ENCODE data around the gene CDHR4. TPM values are rescaled to one million over a fixed set of nuclear protein-coding genes. Genes with fewer than 3 reads are reported as not detected.
A peak's percentile ranks its signal among the peaks of the same experiment; 100 is the strongest.

The CDHR4 gene
- total and polyA plus RNA-seq, 2 experiments from 2014 or later: not detected

GRCh38 chr3:49802719-49803464 is 3.2 kb upstream of the CDHR4 start, which contains the start of gene INKA1:
INKA1 (plus strand) TSS chr3:49803261; CDS start chr3:49803393, 132 bp downstream.
- H3K27me3 ChIP-seq (replicated peaks; ENCODE audit: insufficient read depth): no peaks in the 10 kb centered on the region
- H3K79me2 ChIP-seq (ENCODE audit: insufficient read depth): no peaks in the 10 kb centered on the region
- 0 out of 2 replicates have a peak, but pooled peaks cover 3% of the 10 kb centered on the region for H3F3A ChIP-seq (ENCODE audit: insufficient read depth)
- 1% methylated on average over 42 to 61 of the region's 71 CpGs for WGBS, 2 experiments (ENCODE audit: low coverage in 1 of 2, low lambda C conversion rate in 2 of 2, missing lambda C conversion rate in 2 of 2)
- DNase-seq: peak; percentile 95
- H3K27ac ChIP-seq: peak within 1 kb of the TSS; percentile 65
- in situ Hi-C loops (cut with MboI): no loop called here
- peak within 1 kb of the TSS; percentile 96 for H3K4me3 ChIP-seq
- TF ChIP-seq EZH2 (IDR thresholded peaks at IDR 0.05; ENCODE audit: insufficient read depth, poor library complexity, severe bottlenecking) (no peak), EZH2phosphoT487 (IDR thresholded peaks at IDR 0.05; ENCODE audit: insufficient read depth, low read depth) (no peak)
- peaks cover 30% of the 10 kb centered on the region for H3K4me1 ChIP-seq (ENCODE audit: insufficient read depth)
- H3K4me2 ChIP-seq (ENCODE audit: unreplicated experiment): peak within 1 kb of the TSS; percentile 91
- H3K9me3 ChIP-seq (ENCODE audit: low read depth): no peaks in the 10 kb centered on the region
- H3K36me3 ChIP-seq (ENCODE audit: low read depth): no peaks in the 10 kb centered on the region
- H3K9me2 ChIP-seq (ENCODE audit: insufficient read depth): no peaks in the 10 kb centered on the region
- peak within 1 kb of the TSS; percentile 83 for H3K9ac ChIP-seq
- H2AFZ ChIP-seq: peak within 1 kb of the TSS; percentile 97
- no peaks in the 10 kb centered on the region for H4K20me1 ChIP-seq (ENCODE audit: insufficient read depth)

GRCh38 chr3:49801160-49801559 is 1.5 kb upstream of the CDHR4 start:
- no peaks in the 10 kb centered on the region for H3K9me2 ChIP-seq (ENCODE audit: insufficient read depth)
- WGBS, 2 experiments (ENCODE audit: low coverage in 1 of 2, low lambda C conversion rate in 2 of 2, missing lambda C conversion rate in 2 of 2): 77 to 79% methylated on average over 2 of the region's 2 CpGs
- no peaks in the 10 kb centered on the region for H3K9me3 ChIP-seq (ENCODE audit: low read depth)
- H3K27me3 ChIP-seq (replicated peaks; ENCODE audit: insufficient read depth): no peaks in the 10 kb centered on the region
- no peaks in the 10 kb centered on the region for H4K20me1 ChIP-seq (ENCODE audit: insufficient read depth)
- no peak overlapping the region for H3K4me2 ChIP-seq (ENCODE audit: unreplicated experiment)
- DNase-seq: no peak
- H3K79me2 ChIP-seq (ENCODE audit: insufficient read depth): no peaks in the 10 kb centered on the region
- no peak overlapping the region for H3K4me3 ChIP-seq
- no peak overlapping the region for H3K9ac ChIP-seq
- H3K36me3 ChIP-seq (ENCODE audit: low read depth): no peaks in the 10 kb centered on the region
- no peak overlapping the region for H2AFZ ChIP-seq
- no peak for TF ChIP-seq EZH2phosphoT487 (IDR thresholded peaks at IDR 0.05; ENCODE audit: insufficient read depth, low read depth)
- no peak for TF ChIP-seq EZH2 (IDR thresholded peaks at IDR 0.05; ENCODE audit: insufficient read depth, poor library complexity, severe bottlenecking)
- H3F3A ChIP-seq (ENCODE audit: insufficient read depth): 0 out of 2 replicates have a peak, but pooled peaks cover 3% of the 10 kb centered on the region
- in situ Hi-C loops (cut with MboI): no loop called here
- H3K27ac ChIP-seq: no peak overlapping the region
- H3K4me1 ChIP-seq (ENCODE audit: insufficient read depth): peaks cover 30% of the 10 kb centered on the region

- no peaks in the 10 kb centered on the region for H3K79me2 ChIP-seq (ENCODE audit: insufficient read depth)
- H3K4me3 ChIP-seq: no peak overlapping the region
- no peaks in the 10 kb centered on the region for H3K36me3 ChIP-seq (ENCODE audit: low read depth)
- H3K9ac ChIP-seq: peak overlapping the region; percentile 56
- no peaks in the 10 kb centered on the region for H3K9me2 ChIP-seq (ENCODE audit: insufficient read depth)
- H2AFZ ChIP-seq: peak overlapping the region; percentile 61
- H3K4me1 ChIP-seq (ENCODE audit: insufficient read depth): peaks cover 16% of the 10 kb centered on the region; the same call in 1 of the 2 replicates
- H3K4me2 ChIP-seq (ENCODE audit: unreplicated experiment): no peak overlapping the region
- H4K20me1 ChIP-seq (ENCODE audit: insufficient read depth): no peaks in the 10 kb centered on the region
- H3K27me3 ChIP-seq (replicated peaks; ENCODE audit: insufficient read depth): no peaks in the 10 kb centered on the region
- peak overlapping the region; percentile 71 for H3K27ac ChIP-seq
- no peak for DNase-seq
- no peak for TF ChIP-seq EZH2phosphoT487 (IDR thresholded peaks at IDR 0.05; ENCODE audit: insufficient read depth, low read depth)
- no peak for TF ChIP-seq EZH2 (IDR thresholded peaks at IDR 0.05; ENCODE audit: insufficient read depth, poor library complexity, severe bottlenecking)
- 0 out of 2 replicates have a peak, but pooled peaks cover 3% of the 10 kb centered on the region for H3F3A ChIP-seq (ENCODE audit: insufficient read depth)
- no peaks in the 10 kb centered on the region for H3K9me3 ChIP-seq (ENCODE audit: low read depth)
- in situ Hi-C loops (cut with MboI): no loop called here
- WGBS, 2 experiments (ENCODE audit: low coverage in 1 of 2, low lambda C conversion rate in 2 of 2, missing lambda C conversion rate in 2 of 2): 60 to 83% methylated on average over 1 of the region's 1 CpG
Measured at GRCh38 chr3:49799105-49799504, 568 bp downstream of the CDHR4 start.

GRCh38 chr3:49794926-49795905 is 4.5 kb downstream of the CDHR4 start:
- no peak overlapping the region for H3K27ac ChIP-seq
- no peak overlapping the region for H2AFZ ChIP-seq
- H4K20me1 ChIP-seq (ENCODE audit: insufficient read depth): no peaks in the 10 kb centered on the region
- no peak for TF ChIP-seq EZH2 (IDR thresholded peaks at IDR 0.05; ENCODE audit: insufficient read depth, poor library complexity, severe bottlenecking)
- TF ChIP-seq EZH2phosphoT487 (IDR thresholded peaks at IDR 0.05; ENCODE audit: insufficient read depth, low read depth): no peak
- H3K4me1 ChIP-seq (ENCODE audit: insufficient read depth): peaks cover 12% of the 10 kb centered on the region; the same call in 1 of the 2 replicates
- no peak overlapping the region for H3K4me2 ChIP-seq (ENCODE audit: unreplicated experiment)
- H3K4me3 ChIP-seq: no peak overlapping the region
- no peaks in the 10 kb centered on the region for H3K36me3 ChIP-seq (ENCODE audit: low read depth)
- H3K9me2 ChIP-seq (ENCODE audit: insufficient read depth): no peaks in the 10 kb centered on the region
- WGBS, 2 experiments (ENCODE audit: low coverage in 1 of 2, low lambda C conversion rate in 2 of 2, missing lambda C conversion rate in 2 of 2): 82 to 83% methylated on average over 23 to 24 of the region's 24 CpGs
- H3K9ac ChIP-seq: no peak overlapping the region
- in situ Hi-C loops (cut with MboI): no loop called here
- no peak for DNase-seq
- H3F3A ChIP-seq (ENCODE audit: insufficient read depth): 0 out of 2 replicates have a peak, but pooled peaks cover 3% of the 10 kb centered on the region
- H3K9me3 ChIP-seq (ENCODE audit: low read depth): no peaks in the 10 kb centered on the region
- H3K27me3 ChIP-seq (replicated peaks; ENCODE audit: insufficient read depth): no peaks in the 10 kb centered on the region
- H3K79me2 ChIP-seq (ENCODE audit: insufficient read depth): no peaks in the 10 kb centered on the region
